Peyer's patch (tissue), 4 donors: ENCODE data around the gene WSB1.

Source experiments
- CTCF ChIP-seq, 6 experiments: fragments of 450-650 bp in 4 of 6; fragments of 200-600 bp in 2 of 6; sonication (generic) in 1 of 6; IDR thresholded peaks; one replicate each; pipeline ENCODE4 v1.5.1; 2017 to 2019; ENCODE audit warnings: antibody characterized with exemption in 6 of 6, mild to moderate bottlenecking in 3 of 6, moderate library complexity in 1 of 6
- POLR2A ChIP-seq, 2 donors: fragments of 450-650 bp; IDR thresholded peaks; one replicate each; pipeline ENCODE4 v1.5.1; 2017; ENCODE audit warnings: antibody characterized with exemption in 2 of 2, mild to moderate bottlenecking in 2 of 2, moderate library complexity in 2 of 2

GRCh38 chr17:27354491-27355081, 60.7 kb downstream of the WSB1 start:
- TF ChIP-seq CTCF (IDR thresholded peaks at IDR 0.05) = peak in 2 of 6 experiments; percentile 6 to 11
- no peak for TF ChIP-seq POLR2A (IDR thresholded peaks at IDR 0.05)
